Lung microvascular endothelial cell (primary cell): Measurements from ENCODE around the gene PCDHGA1. TPM values are rescaled to one million over a fixed set of nuclear protein-coding genes. Genes with fewer than 3 reads are reported as not detected.
A peak's percentile ranks its signal among the peaks of the same experiment; 100 is the strongest.
"Not testable (repeated sequence)": the region's sequence is repeated elsewhere in the genome, so short reads cannot be mapped to it uniquely, and the experiment has no call there.

ENCODE experiments used
- DNase-seq, 2 donors: peaks; one replicate each; pipeline versions ENCODE4 v3.0.0 to v3.0.0-alpha.2; 2010; ENCODE audit warnings: low read depth in 2 of 2
- total RNA-seq: library from RNA; depleted of rRNA; stranded (reverse); fragments of >200 nt; gene quantifications from 2 replicates; pipeline ENCODE4 v1.2.1, GENCODE V29; 2014

PCDHGA1 gene
- total RNA-seq, 1 donor from 2014 or later, result 0.40 TPM

DNA sequence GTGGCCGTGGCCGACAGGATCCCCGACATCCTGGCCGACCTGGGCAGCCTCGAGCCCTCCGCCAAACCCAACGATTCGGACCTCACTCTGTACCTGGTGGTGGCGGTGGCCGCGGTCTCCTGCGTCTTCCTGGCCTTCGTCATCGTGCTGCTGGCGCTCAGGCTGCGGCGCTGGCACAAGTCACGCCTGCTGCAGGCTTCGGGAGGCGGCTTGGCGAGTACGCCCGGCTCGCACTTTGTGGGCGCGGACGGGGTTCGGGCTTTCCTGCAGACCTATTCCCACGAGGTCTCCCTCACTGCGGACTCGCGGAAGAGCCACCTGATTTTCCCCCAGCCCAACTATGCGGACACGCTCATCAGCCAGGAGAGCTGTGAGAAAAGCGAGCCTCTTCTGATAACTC is 15.7 kb downstream of the PCDHGA1 start:
- not testable (repeated sequence) for DNase-seq

DNA sequence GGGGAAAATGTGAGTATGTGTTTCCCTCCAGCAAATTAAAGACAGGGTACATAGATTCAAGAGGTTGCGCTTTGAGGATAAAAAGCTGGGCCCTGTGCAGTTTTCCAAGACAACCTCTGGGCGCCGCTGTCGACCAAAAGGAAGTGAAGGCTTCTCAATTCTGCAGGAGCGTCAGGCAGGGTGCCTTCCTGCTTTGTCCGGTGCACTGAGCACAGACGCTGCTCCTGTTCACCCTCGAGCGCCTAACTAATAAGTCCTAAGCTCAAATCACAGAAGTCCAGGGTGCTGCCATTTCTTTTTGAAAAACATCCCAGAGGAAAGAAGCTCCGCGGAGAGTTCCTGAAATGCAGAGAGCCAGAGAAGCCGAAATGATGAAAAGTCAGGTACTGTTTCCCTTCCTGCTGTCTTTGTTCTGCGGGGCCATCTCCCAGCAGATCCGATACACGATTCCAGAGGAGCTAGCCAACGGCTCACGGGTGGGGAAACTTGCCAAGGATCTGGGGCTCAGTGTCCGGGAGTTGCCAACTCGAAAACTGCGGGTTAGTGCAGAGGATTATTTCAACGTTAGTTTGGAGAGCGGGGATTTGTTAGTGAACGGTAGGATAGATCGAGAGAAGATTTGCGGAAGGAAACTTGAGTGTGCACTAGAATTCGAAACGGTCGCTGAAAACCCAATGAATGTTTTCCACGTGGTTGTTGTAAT is 19.8 kb downstream of the PCDHGA1 start, which contains the start of gene PCDHGB1:
Gene PCDHGB1 (plus strand): TSS at position 183 of the 703 bp plus-strand sequence. CDS start 162 bp downstream, at position 345.
- DNase-seq, result peak; percentile 22 to 59

DNA sequence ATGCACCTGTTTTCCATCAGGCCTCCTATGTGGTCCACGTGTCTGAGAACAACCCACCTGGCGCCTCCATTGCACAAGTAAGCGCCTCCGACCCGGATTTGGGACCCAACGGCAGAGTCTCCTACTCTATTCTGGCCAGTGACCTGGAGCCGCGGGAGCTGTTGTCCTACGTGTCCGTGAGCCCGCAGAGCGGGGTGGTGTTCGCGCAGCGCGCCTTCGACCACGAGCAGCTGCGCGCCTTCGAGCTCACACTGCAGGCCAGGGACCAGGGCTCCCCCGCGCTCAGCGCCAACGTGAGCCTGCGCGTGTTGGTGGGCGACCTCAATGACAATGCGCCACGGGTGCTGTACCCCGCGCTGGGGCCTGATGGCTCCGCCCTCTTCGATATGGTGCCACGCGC is 21.3 kb downstream of the PCDHGA1 start:
- no peak for DNase-seq

DNA sequence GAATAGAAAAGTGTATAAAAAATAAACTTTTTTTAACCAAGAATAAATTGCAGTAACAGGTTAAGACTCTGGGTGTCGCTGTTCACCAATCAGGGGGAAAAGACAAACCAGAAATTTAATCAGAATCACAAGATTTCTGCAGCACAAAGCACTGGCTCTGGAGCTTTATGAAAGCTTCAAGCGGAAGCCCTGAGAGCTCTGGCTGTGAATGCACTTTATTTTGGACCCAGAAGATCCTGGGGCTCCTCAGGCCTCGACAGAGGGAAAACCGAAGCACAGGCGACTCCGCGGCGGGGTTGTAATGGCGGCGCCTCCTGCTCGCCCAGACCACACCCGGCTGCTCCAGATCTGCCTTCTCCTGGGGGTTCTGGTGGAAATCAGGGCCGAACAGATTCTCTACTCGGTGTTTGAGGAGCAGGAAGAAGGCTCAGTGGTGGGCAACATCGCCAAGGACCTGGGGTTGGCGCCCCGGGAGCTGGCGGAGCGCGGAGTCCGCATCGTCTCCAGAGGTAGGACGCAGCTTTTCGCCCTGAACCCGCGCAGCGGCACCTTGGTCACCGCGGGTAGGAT is 24.7 kb downstream of the PCDHGA1 start, which contains the start of gene PCDHGA4:
Gene PCDHGA4 (plus strand): TSS at position 122 of the 570 bp plus-strand sequence. CDS start 87 bp downstream, at position 209.
- peak; percentile 26 to 32 for DNase-seq

DNA sequence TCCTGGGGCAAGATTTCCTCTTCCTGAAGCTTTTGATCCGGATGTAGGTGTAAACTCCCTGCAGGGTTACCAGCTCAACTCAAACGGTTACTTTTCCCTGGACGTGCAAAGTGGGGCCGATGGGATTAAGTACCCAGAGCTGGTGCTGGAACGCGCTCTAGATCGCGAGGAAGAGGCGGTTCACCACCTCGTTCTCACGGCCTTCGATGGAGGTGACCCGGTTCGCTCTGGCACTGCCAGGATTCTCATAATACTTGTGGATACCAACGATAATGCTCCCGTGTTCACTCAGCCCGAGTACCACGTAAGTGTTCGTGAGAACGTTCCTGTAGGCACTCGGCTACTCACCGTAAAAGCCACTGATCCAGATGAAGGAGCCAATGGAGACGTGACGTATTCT is 25.3 kb downstream of the PCDHGA1 start:
- DNase-seq, result no peak

DNA sequence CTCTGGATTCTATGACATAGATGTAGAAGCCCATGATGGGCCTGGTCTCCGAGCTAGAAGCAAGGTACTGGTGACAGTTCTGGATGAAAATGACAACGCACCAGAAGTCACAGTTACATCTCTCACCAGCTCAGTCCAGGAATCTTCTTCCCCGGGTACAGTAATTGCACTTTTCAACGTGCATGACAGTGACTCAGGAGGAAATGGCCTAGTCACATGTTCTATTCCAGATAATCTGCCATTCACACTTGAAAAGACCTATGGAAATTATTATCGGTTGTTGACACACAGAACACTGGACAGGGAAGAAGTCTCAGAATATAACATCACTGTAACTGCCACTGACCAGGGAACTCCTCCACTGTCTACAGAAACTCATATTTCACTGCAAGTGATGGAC is 25.8 kb downstream of the PCDHGA1 start:
- DNase-seq, result no peak

DNA sequence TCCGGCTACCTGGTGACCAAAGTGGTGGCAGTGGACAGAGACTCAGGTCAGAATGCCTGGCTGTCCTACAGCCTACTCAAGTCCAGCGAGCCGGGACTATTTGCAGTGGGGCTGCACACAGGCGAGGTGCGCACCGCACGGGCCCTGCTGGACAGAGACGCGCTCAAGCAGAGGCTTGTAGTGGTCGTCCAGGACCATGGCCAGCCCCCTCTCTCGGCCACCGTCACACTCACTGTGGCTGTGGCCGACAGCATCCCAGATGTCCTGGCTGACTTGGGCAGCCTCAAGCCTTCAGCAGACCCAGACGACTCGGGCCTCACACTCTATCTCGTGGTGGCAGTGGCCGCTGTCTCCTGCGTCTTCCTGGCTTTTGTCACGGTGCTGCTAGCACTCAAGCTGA is 26.6 kb downstream of the PCDHGA1 start:
- DNase-seq, result no peak

DNA sequence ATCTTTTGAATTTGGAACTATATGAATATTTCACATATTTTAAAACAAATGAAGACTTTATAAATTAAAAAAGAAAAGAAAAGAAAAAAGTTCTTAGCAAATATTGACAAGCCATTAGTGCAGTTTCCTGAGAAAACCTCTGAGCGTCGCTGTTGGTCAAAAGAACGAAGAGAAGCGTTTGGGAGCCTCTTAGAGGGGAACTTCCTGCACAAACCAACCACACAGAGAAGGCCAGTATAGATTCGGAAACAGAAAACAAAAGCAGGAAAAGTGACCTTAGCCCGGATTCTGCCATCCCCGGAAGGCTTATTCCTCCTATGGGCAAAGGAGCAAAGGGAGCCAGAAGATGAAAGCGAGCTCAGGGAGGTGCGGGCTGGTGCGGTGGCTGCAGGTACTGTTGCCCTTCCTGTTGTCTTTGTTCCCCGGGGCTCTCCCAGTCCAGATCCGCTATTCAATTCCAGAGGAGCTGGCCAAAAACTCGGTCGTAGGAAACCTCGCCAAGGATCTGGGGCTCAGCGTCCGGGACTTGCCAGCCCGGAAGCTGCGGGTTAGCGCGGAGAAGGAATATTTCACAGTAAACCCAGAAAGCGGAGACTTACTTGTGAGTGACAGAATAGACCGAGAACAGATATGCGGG is 29.6 kb downstream of the PCDHGA1 start, which contains the start of gene PCDHGB2:
Gene PCDHGB2 (plus strand): TSS at position 205 of the 637 bp plus-strand sequence. CDS start 142 bp downstream, at position 347.
- peak; percentile 41 to 63 for DNase-seq

DNA sequence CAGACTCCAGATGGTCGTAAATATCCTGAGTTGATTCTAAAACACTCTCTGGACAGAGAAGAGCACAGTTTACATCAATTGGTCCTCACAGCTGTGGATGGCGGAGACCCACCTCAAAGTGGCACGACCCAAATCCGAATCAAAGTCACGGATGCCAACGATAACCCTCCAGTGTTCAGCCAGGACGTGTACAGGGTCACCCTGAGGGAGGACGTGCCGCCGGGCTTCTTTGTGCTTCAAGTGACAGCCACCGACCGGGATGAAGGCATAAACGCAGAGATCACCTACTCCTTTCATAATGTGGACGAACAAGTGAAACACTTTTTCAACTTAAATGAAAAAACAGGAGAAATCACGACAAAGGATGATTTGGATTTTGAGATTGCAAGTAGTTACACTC is 30.4 kb downstream of the PCDHGA1 start:
- DNase-seq, result no peak

DNA sequence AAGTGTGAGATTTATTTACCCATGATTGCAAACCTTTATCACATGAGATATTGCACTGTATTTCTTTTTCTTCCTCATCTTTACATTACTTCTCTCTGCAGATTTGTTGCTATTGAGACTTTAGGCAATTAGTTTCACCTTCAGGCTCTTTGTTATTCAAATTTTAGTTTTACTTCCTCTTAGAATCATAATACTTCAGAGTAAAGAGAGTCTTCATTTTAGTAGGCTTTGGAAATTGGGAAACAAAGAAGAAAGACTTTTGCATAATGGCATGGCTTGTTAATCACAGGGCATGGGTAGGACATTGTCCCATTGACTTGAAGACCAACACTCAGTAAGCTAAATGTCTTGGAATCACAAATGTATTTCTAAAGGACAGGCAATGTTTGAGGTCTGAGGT is 32.4 kb downstream of the PCDHGA1 start:
- no peak for DNase-seq

DNA sequence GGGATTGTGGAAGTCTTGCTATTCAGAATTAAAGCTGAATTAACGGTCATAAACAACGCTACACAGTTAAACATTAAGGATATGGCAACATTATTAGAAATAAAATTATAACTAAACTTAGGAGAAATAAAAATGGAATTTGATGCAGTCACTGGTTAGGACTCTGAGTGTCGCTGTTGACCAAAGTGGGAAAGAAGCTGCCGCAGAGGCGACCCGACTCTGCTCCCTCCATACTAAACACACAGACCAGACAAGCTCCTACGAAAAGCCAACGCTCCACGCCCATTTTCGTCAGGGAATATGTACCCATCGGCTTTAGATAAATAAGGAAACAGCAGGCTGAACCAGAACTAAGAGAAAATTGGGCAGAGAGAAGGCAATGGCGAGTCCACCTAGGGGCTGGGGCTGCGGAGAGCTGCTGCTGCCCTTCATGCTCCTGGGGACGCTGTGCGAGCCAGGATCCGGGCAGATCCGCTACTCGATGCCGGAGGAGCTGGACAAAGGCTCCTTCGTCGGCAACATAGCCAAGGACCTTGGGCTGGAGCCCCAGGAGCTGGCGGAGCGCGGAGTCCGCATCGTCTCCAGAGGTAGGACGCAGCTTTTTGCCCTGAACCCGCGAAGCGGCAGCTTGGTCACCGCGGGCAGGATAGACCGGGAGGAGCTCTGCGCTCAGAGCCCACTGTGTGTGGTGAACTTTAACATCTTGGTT is 33.8 kb downstream of the PCDHGA1 start, which contains the start of gene PCDHGA5:
Gene PCDHGA5 (plus strand): TSS at position 211 of the 709 bp plus-strand sequence. CDS start 169 bp downstream, at position 380.
- DNase-seq, result no peak

DNA sequence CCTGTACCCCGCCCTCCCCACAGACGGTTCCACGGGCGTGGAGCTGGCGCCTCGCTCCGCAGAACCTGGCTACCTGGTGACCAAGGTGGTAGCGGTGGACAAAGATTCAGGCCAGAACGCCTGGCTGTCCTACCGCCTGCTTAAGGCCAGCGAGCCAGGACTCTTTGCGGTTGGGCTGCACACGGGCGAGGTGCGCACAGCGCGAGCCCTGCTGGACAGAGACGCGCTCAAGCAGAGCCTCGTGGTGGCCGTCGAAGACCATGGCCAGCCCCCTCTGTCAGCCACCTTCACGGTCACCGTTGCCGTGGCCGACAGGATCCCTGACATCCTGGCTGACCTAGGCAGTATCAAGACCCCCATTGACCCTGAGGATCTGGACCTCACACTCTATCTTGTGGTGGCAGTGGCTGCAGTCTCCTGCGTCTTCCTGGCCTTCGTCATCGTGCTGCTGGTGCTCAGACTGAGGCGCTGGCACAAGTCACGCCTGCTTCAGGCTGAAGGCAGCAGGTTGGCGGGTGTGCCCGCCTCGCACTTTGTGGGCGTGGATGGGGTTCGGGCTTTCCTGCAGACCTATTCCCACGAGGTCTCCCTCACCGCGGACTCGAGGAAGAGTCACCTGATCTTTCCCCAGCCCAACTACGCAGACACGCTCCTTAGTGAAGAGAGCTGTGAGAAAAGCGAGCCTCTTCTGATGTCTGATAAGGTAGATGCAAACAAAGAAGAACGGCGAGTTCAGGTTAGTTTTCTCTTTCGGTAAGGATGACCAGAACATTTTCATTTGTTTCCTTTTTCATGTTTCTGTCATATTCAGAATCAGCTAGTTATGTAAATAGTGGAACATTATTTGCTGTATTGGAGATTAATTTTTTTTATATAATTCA is 35.9 kb downstream of the PCDHGA1 start:
- no peak for DNase-seq

DNA sequence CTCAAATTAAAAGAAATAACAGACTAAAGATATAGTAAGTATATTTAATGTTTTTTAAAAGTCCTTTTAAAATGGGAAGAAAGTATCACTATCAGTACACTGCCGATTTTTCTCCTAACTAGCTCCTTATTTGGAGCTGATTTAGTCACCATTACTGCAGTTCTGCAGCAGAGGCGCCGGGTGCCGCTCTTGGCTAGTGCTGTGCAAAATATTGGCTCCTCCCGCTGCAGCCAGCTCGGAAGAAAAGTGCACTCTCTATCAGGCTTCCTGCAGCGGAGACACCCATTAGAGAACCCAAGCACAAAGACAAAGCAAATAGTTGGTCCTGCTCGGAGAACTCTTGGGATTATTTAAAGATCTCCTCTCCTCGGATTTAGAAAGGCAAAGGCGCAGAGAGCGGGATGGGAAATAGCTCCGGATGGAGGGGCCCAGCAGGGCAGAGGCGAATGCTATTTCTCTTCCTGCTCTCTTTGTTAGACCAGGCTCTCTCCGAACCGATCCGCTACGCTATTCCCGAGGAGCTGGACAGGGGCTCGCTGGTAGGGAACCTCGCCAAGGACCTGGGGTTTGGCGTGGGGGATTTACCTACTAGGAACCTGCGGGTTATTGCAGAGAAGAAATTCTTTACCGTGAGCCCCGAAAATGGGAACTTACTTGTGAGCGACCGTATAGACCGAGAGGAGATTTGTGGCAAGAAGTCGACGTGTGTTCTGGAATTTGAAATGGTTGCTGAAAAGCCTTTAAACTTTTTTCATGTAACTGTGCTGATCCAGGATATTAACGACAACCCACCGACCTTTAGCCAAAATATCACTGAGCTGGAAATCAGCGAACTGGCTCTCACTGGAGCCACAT is 39.9 kb downstream of the PCDHGA1 start, which contains the start of gene PCDHGB3:
Gene PCDHGB3 (plus strand): TSS at position 249 of the 855 bp plus-strand sequence. CDS start 153 bp downstream, at position 402.
- DNase-seq, result peak; percentile 59 to 84

DNA sequence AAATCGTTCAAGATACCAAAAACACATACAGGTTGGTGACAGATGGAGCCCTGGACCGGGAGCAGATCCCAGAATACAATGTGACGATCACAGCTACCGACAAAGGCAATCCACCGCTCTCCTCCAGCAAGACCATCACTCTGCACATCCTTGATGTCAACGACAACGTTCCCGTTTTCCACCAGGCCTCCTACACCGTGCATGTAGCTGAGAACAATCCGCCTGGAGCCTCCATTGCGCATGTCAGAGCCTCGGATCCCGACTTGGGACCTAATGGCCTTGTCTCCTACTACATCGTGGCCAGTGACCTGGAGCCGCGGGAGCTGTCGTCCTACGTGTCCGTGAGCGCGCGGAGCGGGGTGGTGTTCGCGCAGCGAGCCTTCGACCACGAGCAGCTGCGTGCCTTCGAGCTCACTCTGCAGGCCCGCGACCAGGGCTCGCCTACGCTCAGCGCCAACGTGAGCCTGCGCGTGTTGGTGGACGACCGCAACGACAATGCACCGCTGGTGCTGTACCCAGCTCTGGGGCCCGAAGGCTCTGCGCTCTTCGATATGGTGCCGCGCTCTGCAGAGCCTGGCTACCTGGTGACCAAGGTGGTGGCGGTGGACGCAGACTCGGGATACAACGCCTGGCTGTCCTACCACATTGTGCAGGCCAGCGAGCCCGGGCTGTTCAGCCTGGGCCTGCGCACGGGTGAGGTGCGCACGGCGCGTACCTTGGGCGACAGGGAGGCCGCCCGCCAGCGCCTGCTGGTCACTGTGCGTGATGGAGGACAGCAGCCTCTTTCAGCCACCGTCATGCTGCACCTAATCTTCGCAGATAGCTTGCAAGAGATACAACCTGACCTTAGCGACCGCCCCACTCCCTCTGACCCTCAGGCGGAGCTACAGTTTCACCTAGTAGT is 41.5 kb downstream of the PCDHGA1 start:
- DNase-seq, result no peak

DNA sequence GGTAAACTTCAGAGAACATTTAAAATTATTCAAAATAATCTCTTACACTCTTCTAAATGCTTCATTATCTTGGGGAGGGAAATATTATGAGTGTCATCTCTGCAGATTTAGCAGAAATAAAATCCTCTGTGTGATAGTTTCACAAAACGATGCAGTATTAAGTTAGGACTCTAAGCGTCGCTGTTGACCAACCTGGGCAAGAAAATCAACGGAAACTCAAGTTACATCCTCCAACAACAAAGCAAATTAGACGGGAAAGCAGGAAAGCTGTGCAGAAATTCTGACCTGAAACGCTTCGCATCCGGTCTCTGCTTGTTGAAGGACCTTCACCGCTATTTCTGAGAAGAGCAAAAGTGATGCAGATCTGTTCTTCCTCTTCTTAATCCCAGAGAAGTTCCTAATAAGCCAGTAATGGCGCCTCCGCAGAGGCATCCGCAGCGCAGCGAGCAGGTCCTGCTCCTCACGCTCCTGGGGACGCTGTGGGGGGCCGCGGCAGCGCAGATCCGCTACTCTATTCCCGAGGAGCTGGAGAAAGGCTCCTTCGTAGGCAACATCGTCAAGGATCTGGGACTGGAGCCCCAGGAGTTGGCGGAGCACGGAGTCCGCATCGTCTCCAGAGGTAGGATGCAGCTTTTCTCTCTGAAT is 43.5 kb downstream of the PCDHGA1 start, which contains the start of gene PCDHGA6:
Gene PCDHGA6 (plus strand): TSS at position 219 of the 645 bp plus-strand sequence. CDS start 193 bp downstream, at position 412.
- peak; percentile 44 to 49 for DNase-seq

DNA sequence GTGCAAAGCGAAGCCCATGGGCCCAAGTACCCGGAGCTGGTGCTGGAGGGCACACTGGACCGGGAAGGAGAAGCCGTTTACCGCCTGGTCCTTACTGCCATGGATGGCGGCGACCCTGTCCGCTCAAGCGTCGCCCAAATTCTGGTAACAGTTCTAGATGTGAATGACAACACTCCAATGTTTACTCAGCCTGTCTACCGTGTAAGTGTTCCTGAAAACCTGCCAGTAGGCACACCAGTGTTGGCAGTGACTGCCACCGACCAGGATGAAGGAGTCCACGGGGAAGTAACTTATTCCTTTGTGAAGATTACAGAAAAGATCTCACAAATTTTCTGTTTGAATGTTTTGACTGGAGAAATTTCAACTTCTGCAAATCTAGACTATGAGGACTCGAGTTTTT is 44.3 kb downstream of the PCDHGA1 start:
- no peak for DNase-seq

DNA sequence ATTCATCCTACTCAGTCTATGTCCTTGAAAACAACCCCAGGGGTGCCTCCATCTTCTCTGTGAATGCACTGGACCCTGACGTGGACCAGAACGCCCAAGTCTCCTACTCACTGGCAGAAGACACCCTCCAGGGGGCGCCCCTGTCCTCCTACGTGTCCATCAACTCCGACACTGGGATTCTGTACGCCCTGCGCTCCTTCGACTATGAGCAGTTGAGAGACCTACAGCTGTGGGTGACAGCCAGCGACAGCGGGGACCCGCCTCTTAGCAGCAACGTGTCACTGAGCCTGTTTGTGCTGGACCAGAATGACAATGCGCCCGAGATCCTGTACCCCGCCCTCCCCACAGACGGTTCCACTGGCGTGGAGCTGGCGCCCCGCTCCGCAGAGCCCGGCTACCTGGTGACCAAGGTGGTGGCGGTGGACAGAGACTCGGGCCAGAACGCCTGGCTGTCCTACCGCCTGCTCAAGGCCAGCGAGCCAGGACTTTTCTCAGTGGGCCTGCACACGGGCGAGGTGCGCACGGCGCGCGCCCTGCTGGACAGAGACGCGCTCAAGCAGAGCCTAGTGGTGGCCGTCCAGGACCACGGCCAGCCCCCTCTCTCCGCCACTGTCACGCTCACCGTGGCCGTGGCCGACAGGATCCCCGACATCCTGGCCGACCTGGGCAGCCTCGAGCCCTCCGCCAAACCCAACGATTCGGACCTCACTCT is 45.3 kb downstream of the PCDHGA1 start:
- not testable (repeated sequence) for DNase-seq
